ENCODE results near the gene ARHGEF38.
"Not testable (repeated sequence)": the region's sequence is repeated elsewhere in the genome, so short reads cannot be mapped to it uniquely, and the experiment has no call there.

DNA sequence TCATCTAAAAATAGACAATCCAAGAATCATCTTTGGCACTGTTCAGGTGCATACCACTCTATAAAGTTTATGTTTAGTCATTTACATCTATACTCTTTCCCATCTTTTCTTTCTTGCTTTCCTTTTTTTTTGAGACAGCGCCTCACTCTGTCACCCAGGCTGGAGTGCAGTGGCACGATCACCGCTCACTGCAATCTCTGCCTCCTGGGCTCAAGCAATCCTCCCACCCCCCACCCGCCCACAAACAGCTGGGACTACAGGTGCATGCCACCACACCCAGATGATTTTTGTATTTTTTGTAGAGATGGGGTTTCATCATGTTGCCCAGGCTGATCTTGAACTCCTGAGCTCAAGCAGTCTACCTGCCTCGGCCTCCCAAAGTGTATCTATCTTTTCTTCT is 142.4 kb downstream of the ARHGEF38 start:
- not testable (repeated sequence) for TF ChIP-seq POLR2AphosphoS5 (IDR thresholded peaks at IDR 0.05; ENCODE audit: borderline replicate concordance, low read depth, low read length); EZH2 (IDR thresholded peaks at IDR 0.05)
